Stimulated activated CD8-positive, alpha-beta memory T cell treated with anti-CD3 and anti-CD28 coated beads, Interleukin-12 subunit alpha, Interleukin-12 subunit beta, amount 100 ng/mL, for 4 hours (primary cell): ENCODE results near the gene PHF20.
"Not testable (repeated sequence)": the region's sequence is repeated elsewhere in the genome, so short reads cannot be mapped to it uniquely, and the experiment has no call there.

Experiments used
- DNase-seq: peaks from one replicate; pipeline ENCODE4 v3.0.0-alpha.2; 2020; ENCODE audit warnings: low read depth

PHF20 gene

DNA sequence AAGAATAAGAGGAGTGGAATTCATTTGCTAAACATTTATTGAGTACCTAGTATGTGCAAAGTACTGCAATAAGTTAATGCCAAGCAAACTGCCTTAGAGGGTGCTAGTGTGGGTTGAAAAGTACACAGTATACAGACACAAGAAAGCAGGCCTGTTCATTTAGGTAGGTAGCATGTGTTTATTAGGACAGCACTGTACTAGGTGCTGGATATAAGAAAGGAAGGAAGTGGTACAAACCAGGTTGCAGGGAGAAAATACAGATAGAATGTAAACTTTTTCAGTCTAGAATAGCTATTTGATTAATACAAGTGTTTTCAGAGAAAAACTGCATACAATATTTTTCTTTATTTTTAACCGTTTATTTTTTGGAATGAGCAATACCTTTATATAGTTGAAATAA is 68.1 kb downstream of the PHF20 start:
- no peak for DNase-seq

DNA sequence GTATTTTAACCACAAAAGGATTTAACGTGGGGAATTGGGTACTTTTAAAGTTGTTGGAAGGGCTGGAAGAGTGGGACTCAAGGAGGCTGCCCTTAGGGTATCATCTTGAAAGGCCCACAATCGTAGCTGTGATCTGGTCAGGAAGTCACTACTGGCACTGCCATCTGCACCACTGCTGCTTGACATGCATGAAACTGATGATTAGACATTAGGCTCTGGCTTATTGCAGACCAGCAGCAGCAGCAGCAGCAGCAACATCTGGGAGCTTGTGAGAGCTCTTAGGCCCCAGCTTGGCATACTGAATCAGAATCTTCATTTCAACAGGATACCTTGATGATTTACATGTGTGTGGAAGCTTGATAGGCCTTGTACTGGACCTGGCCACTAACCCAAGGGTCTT is 68.6 kb downstream of the PHF20 start:
- no peak for DNase-seq

DNA sequence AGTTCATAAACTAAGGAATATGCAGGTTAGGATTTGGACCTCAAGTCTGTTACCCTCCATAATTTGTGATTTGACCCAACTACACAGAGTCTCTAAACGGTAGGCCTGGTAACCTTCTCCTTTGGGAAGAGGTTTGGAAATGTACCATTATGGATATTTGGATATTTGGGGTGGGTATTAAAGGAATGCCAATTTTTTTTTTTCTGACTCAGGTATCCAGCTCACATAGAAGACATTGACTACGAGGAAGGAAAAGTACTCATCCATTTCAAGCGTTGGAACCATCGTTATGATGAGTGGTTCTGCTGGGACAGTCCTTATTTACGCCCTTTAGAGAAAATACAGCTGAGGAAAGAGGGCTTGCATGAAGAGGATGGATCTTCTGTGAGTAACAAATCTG is 70.5 kb downstream of the PHF20 start:
- no peak for DNase-seq

DNA sequence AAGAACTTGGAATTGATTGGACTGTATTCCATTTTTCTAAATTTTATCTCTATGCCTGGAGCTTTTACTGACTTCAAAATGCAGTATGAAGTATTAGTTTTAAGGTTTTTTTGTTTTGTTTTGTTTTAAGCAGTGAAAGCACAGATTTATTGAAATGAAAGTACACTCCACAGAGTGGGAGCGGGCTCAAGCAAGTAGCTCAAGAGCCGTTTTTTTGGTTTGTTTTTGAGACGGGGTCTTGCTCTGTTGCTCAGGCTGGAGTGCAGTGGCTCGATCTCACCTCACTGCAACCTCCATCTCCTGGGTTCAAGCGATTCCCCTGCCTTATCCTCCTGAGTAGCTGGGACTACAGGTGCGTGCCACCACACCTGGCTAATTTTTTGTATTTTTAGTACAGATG is 72.1 kb downstream of the PHF20 start:
- not testable (repeated sequence) for DNase-seq

DNA sequence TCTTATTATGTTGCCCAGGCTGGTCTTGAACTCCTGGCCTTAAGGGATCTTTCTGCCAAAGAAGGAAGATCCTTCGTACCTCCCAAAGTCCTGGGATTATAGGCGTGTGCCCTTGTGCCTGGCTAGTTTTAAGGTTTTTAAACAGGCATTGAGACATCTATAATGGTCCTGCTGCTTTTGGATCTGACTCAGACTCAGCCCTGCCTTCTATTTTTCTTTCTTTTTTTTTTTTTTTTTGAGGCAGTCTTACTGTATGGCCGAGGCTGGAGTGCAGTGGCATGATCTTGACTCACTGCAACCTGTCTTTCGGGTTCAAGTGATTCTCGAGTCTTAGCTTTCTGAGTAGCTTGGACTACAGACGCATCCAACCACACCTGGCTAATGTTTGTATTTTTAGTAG is 73.7 kb downstream of the PHF20 start:
- DNase-seq, result no peak

DNA sequence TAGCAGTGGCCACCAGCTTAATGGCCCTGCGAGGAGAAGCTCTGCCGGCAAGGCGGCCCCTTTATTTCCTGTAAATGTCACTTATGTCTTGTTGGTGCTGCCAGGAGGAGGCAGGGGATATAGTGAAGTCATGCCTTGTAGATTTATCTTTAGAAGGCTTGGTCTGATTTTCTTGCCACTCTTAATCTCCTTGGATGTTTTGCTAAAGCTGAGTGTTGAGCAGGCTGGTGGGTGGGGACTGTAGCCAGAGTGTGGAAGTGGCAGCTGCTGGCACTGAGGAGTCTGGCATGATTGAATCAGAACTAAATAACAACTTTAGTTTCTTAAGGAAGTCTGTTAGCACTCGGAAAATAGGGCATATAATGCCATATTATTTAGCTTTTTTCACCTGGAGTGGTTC is 77.9 kb downstream of the PHF20 start:
- DNase-seq, result no peak

DNA sequence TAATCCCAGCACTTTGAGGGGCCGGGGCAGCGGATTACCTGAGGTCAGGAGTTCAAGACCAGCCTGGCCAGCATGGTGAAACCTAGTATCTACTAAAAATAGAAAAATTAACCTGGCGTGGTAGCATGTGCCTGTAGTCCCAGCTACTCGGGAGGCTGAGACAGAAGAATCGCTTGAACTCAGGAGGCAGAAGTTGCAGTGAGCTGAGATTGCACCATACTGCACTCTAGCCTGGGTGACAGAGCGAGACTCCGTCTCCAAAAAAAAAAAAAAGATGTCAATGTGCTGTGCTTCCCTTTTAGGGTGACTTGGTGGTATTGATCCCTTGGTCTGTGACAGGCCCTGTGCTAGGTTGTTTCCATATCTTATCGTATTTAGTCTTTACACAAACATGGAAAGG is 79.8 kb downstream of the PHF20 start:
- DNase-seq, result not testable (repeated sequence)

DNA sequence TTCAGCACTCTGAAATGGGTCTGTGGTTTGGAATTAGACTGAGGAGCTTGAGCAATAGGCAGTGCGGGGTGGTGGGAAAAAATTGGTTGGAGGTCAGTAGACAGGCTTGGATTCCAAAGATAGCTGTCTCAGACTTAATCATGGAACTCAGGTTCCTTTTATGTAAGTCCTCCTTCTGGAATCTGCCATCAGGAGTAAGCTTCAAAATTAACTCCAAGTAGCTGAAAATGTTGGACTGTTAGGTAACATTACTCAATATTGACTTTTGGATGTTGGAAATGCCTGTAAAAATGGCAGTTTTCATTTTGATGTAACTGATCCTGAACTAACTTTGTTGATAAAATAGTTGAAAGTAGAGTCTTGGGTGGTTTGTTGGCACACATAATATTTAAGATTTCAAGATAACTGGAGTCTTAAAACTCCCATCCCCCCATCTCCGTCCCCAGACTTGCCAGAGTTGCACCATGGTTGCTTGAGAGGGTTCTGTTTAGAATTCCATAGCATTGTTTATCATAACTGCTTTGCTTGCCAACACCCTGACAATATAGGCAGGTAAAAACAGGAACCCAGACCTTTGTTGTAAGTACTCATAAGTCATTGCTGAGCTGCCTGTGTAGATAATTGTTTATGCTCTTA is 83.0 kb downstream of the PHF20 start:
- no peak for DNase-seq

DNA sequence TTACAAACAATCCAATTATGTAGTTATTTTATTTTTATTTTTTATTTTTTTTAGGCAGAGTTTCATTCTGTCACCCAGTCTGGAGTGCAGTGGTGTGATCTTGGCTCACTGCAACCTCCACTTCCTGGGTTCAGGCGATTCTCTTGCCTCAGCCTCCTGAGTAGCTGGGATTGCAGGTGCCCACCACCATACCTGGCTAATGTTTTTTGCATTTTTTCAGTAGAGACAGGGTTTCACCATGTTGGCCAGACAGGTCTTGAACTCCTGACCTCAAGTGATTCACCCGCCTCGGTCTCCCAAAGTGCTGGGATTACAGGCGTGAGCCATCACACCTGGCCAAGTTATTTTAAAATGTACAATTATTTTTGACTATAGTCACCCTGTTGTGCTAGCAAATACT is 83.8 kb downstream of the PHF20 start:
- DNase-seq, result not testable (repeated sequence)

DNA sequence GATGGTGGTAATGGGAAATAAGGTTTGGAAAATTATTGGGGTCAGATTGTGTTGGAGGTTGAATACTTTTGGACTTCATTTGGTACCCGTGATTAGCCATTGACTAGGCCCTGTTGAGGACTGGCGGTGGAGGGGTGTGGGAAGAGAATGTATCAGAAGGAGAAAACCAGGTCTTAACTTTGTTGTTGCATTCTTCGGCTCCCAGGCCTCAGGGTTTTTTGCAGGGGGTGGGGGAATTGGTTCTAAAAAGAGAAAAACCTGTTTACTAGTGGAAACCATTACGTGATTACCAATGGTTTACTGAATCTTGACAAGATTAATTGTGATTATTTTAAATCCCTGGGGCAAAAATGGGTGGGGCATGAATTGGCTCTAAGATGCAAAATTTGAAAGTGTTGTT is 85.1 kb downstream of the PHF20 start:
- no peak for DNase-seq

DNA sequence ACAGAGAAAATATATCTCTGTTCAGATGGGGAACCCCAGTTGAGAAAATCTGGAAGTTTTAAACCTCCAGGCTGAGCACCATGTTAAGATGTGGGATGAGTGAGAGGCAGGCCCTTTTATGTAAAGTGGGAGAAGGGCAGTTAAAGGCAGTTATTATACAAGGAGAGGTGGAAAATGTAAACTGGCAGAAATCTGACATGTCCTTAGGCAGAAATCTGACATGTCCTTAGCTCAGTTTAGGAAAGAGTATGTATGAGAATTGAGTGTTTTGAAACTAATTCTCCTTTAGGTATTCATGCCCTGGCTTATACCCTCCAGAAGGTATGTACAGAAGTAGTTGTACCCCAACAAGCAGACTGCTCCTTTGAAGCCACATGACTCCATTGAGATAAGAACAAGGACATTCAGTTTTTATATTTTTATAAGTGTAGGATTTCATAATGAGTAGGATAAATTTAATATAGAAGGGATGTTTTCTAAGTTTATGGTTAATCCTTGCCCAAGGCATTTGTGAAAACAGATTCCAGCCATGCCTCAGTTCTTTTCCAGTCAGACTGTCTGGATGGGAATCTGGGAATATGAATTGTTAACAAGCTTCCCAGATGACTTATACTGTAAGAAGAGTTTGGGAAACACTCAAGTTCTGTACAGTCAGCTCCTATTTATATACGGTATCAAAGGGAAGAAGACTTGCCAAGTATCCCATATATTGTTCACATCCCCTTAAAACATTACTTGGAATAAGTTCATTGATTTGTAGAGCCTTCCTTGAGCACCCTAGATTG is 94.8 kb downstream of the PHF20 start:
- no peak for DNase-seq

DNA sequence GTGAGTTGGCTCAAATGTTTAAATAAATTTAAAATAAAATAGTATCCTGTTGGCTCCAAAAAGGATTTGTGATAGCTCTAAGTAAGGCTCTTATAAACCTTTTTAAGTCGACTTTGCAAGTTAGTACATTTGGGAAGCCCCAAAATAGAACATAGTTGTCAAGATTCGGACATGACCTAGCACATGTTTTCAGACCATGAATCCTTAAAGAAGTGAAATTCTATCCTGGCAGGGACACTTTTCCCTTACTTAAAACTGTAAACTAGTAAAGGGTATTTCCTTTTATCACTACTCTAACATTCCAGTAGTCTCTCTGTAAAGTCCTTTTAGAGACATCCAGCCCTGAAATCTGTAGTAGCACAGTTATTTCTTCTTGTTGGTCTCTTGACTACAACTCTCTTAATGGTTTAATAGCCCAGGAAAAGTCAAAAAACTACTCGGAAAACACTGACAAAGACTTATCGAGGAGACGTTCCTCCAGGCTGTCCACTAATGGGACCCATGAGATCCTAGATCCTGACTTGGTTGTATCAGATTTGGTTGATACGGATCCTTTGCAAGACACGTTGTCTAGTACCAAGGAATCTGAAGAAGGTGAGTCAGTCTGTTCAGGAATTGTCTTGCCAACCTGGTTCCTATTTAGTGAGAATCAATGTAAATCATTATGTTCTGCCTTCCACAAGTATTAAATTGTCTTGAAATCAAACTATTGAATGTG is 98.9 kb downstream of the PHF20 start:
- no peak for DNase-seq

DNA sequence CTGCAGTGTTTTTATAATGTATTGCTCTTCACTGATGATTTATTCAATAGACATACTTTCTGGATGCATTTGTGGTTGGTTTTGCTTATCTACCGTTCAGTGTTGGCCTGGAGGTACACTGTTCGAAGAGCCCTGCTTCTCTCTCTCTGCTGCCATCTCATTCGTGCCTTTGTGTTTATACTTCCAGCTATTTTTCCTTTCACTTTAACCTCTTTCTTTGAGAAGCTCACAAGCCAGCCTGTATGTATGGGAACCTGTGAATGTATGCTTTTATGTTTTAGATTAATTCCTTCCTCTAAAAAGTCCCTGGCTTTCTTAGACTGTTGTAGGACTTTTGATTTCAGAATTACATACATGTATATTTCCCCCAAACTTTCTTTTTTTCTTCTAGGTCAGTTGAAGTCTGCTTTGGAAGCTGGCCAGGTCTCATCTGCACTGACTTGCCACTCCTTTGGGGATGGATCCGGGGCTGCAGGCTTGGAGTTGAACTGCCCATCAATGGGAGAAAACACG is 99.5 kb downstream of the PHF20 start:
- no peak for DNase-seq

DNA sequence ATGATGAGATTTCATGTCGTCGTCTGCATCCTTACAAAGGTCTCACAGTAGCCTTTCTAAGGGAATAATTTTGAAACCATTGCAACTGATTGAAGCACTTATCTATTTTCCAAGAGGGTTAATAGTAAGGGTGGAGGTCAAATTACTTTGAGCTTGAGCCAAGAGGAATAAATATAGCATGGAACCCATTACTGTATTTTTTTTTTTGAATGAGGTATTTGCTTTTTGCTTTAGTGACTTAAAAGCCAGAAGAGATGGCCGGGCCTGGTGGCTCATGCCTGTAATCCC is 104.2 kb downstream of the PHF20 start:
- DNase-seq, result no peak

DNA sequence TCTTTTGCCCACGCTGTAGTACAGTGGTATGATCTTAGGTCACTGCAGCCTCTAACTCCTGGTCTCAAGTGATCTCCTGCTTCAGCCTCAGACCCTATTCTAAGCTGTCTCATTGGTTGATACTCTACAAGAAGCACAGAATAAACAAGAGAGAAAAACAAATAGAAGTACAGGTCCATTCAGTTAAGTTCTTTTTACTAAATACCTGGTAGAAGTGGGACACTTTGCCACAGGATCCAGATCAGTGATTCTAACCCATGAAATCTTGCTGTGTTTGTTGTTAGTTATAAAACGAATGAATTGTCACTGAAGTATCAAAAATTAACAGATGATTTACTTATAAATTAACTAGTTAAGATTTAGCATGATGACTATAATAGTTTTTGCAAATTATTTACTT is 105.8 kb downstream of the PHF20 start:
- DNase-seq, result no peak

DNA sequence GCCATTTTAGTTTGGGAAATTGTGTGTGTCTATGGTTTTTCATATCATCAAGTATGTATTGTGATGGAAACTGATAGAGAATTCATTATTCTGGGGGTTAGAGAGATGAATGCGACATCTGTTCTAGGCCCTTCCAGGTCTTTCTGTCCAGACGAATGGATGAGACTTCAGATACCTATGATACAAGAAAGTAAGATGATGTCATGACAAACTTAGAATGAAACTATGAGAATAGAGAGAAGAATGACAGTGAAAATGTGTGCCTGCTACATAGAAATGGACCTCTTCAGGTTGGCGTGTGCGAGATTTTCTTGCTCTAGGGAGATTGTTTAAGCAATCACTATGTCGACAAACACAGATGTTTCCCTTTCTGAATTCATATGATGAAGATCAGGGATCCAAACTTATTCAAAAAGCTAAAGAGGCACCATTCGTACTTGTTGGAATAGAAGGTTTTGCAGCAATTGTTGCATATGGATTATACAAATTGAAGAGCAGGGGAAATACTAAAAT is 106.4 kb downstream of the PHF20 start:
- DNase-seq, result no peak

DNA sequence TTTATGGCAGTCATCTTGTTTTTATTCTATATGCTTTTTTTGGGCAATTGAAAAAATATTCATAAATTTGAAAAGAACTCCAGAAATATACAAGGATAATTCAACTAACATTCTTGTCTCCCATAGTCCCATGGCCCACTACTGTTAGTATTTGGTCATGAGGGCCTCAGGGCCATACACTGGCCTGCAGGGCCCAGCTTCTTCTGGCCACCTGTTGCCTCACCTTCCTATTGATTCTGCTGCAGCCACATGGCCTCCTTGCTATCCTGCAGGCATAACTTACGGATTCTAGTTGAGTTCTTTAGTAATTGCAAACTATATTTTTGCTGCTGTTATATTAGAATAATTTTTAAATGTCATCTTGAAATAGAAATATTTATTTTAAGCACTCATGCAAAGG is 109.9 kb downstream of the PHF20 start:
- no peak for DNase-seq

DNA sequence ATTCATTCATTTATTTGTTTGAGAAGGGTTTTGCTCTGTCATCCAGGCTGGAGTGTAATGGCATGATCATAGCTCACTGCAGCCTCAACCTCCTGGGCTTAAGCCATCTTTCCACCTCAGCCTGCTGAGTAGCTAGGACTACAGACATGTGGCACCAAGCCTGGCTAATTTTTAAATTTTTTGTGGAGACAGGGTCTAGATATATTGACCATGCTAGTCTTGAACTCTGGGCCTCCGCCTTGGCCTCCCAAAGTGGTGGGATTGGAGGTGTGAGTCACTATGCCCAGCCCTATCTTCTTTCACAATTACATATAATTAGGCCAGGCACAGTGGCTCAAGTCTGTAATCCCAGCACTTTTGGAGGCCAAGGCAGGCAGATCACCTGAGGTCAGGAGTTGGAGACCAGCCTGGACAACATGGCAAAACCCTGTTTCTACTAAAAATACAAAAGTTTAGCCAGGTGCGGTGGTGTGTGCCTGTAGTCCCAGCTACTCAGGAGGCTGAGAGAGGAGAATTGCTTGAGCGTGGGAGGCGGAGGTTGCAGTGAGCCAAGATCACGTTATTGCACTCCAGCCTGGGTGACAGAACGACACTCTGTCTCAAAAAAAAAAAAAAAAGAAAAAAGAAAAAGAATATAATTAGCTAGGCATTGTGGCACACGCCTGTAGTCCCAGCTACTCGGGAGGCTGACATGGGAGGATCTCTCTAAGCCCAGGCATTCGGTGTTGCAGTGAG is 110.8 kb downstream of the PHF20 start:
- DNase-seq, result not testable (repeated sequence)

DNA sequence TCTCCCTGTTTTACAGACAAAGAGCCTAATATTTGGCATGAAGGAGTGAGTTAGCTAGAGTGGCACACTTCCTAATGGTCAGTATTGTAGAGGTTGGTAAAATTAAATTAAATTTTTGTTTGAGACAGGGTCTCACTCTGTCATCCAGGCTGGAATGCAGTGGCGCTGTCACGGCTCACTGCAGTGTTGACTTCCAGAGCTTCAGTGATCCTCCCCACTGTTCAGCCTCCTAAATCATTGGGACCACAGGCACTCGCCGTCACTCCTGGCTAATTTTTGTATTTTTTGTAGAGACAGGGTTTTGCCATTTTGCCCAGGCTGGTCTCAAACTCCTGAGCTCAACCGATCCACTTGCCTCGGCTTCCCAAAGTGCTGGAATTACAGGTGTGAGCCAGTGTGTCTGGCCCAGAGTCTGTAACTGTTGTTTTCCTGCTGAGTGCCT is 111.5 kb downstream of the PHF20 start:
- no peak for DNase-seq

DNA sequence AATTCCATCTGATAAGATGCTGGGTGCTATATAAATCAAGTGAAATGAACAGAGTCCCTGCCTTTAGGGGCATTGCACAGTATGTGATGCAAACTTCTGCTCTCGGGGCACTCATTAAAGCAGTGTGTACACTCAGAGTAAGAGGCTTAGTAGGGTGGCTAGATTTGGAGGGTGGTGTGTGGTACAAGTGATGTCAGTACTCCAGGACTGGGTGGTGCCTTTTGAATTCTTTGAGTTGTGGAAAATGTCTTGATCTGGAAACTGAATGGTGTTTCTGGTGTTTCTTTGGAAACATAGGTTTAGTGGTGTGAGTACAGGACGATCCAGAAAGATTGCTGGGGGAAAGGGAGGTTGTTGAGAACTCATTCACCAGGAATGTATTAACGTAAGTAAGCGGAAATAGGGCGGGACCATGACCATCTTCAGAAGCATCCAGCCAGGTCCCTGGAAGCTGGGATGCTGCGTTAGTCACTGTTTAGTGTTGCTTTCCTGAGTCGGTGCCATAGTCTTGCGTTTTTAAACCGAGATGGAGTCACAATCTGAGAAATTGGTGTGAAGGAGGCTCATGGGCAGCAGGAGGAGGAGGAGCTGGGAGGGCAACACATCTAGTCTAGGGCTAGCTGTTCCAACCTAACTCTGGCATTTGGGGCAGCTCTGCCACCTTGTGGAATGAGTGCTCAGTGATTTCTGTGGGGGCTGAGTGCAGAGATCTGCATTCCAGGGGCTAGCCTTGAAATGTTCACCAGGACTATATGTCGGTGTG is 112.1 kb downstream of the PHF20 start:
- peak; percentile 24 for DNase-seq

DNA sequence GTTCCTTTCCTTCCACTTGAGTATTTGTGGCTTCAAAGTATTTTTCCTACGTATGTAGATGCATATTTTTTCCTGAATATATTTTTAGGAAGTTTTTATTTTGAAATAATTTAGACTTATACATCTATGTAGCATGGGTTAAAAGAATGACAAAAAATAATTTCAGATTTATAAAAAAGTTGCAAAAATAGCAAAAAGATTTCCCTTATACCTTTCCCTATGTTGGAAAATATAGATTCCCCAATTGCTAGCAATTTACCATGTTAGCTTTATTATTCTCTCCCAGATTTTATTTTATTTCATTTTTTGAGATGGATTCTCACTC is 112.7 kb downstream of the PHF20 start:
- DNase-seq, result no peak

DNA sequence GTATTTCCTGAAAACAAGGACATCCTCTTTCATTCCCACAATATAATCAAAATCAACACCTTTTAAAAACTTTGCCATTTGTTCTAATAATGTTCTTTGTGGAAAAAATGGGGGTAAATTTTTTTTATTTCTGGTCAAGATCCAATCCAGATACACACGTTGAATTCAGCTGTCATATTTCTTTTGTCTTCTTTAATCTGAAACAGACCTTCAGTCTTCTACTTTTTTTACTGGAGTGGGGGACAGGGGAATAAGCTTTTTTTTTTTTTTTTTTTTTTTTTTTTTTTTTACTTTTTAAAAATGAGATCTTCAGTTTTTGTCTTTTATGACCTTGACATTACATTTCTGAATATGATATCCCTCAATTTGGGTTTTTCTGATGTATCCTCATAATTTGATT is 113.4 kb downstream of the PHF20 start:
- no peak for DNase-seq
